ENCODE data around the gene EEF1A2.

Gene EEF1A2

GRCh38 chr20:63531686-63532448, 33.0 kb upstream of the EEF1A2 start:
- DNase-seq (ENCODE audit: low read depth): no peak
- no peak overlapping the region for H3K4me3 ChIP-seq (replicated peaks; ENCODE audit: low read depth, low read length)
- TF ChIP-seq CTCF (IDR thresholded peaks at IDR 0.05; ENCODE audit: low read length, missing control alignments): no peak

- no peak overlapping the region for H3K4me3 ChIP-seq (replicated peaks; ENCODE audit: low read depth, low read length)
- no peak for DNase-seq (ENCODE audit: low read depth)
- no peak for TF ChIP-seq CTCF (IDR thresholded peaks at IDR 0.05; ENCODE audit: low read length, missing control alignments)
Measured at GRCh38 chr20:63530788-63531160, 31.9 kb upstream of the EEF1A2 start.

GRCh38 chr20:63529861-63530787, 31.2 kb upstream of the EEF1A2 start:
- TF ChIP-seq CTCF (IDR thresholded peaks at IDR 0.05; ENCODE audit: low read length, missing control alignments): no peak
- no peak for DNase-seq (ENCODE audit: low read depth)
- H3K4me3 ChIP-seq (replicated peaks; ENCODE audit: low read depth, low read length): no peak overlapping the region

GRCh38 chr20:63529180-63529860, 30.4 kb upstream of the EEF1A2 start:
- no peak for DNase-seq (ENCODE audit: low read depth)
- no peak overlapping the region for H3K4me3 ChIP-seq (replicated peaks; ENCODE audit: low read depth, low read length)
- TF ChIP-seq CTCF (IDR thresholded peaks at IDR 0.05; ENCODE audit: low read length, missing control alignments): no peak

- no peak for TF ChIP-seq CTCF (IDR thresholded peaks at IDR 0.05; ENCODE audit: low read length, missing control alignments)
- no peak for DNase-seq (ENCODE audit: low read depth)
- no peak overlapping the region for H3K4me3 ChIP-seq (replicated peaks; ENCODE audit: low read depth, low read length)
Measured at GRCh38 chr20:63527184-63527583, 28.3 kb upstream of the EEF1A2 start.

GRCh38 chr20:63525971-63526370, 27.1 kb upstream of the EEF1A2 start:
- DNase-seq (ENCODE audit: low read depth): no peak
- no peak for TF ChIP-seq CTCF (IDR thresholded peaks at IDR 0.05; ENCODE audit: low read length, missing control alignments)
- no peak overlapping the region for H3K4me3 ChIP-seq (replicated peaks; ENCODE audit: low read depth, low read length)
